GM23248 (cell line): ENCODE data around the gene KCNIP3. TPM values are rescaled to one million over a fixed set of nuclear protein-coding genes. Genes with fewer than 3 reads are reported as not detected.

Experiments
- DNase-seq: peaks from one replicate; pipeline ENCODE4 v3.0.0-alpha.2; 2015
- H2AFZ ChIP-seq: fragments of 200-600 bp; sonication (generic); 2 replicates; pipeline ENCODE4 v1.6.1; 2016; ENCODE audit warnings: antibody characterized with exemption
- H3F3A ChIP-seq: fragments of 200-600 bp; sonication (generic); 2 replicates; pipeline ENCODE4 v1.6.1; 2016; ENCODE audit warnings: mild to moderate bottlenecking, antibody characterized with exemption, mixed run types; ENCODE audit not compliant: insufficient read depth
- H3K27ac ChIP-seq: fragments of 200-600 bp; sonication (generic); 2 replicates; pipeline ENCODE4 v1.5.1; 2016; ENCODE audit warnings: mild to moderate bottlenecking
- H3K27me3 ChIP-seq: fragments of 200-600 bp; sonication (generic); replicated peaks from 2 replicates; pipeline ENCODE4 v1.6.1; 2016; ENCODE audit warnings: mild to moderate bottlenecking; ENCODE audit not compliant: insufficient read depth
- H3K36me3 ChIP-seq: fragments of 200-600 bp; sonication (generic); 2 replicates; pipeline ENCODE4 v1.6.1; 2016; ENCODE audit warnings: low read depth, mild to moderate bottlenecking
- H3K4me1 ChIP-seq: fragments of 200-600 bp; sonication (generic); 2 replicates; pipeline ENCODE4 v1.6.1; 2016; ENCODE audit warnings: mild to moderate bottlenecking; ENCODE audit not compliant: insufficient read depth
- H3K4me2 ChIP-seq: fragments of 200-600 bp; sonication (generic); one replicate; pipeline ENCODE4 v1.6.1; 2016; ENCODE audit warnings: mild to moderate bottlenecking; ENCODE audit not compliant: unreplicated experiment
- H3K4me3 ChIP-seq: fragments of 200-600 bp; sonication (generic); 2 replicates; pipeline ENCODE4 v1.5.1; 2016; ENCODE audit warnings: mild to moderate bottlenecking
- H3K79me2 ChIP-seq: fragments of 200-600 bp; sonication (generic); 2 replicates; pipeline ENCODE4 v1.6.1; 2016; ENCODE audit warnings: mild to moderate bottlenecking; ENCODE audit not compliant: insufficient read depth
- H3K9ac ChIP-seq: fragments of 200-600 bp; sonication (generic); 2 replicates; pipeline ENCODE4 v1.6.1; 2016; ENCODE audit warnings: mild to moderate bottlenecking
- H3K9me2 ChIP-seq: fragments of 200-600 bp; sonication (generic); 2 replicates; pipeline ENCODE4 v1.6.1; 2016; ENCODE audit warnings: mixed run types, mild to moderate bottlenecking, moderate library complexity; ENCODE audit not compliant: insufficient read depth
- H3K9me3 ChIP-seq: fragments of 200-600 bp; sonication (generic); one replicate; pipeline ENCODE4 v1.6.1; 2017; ENCODE audit warnings: low read depth
- H4K20me1 ChIP-seq: fragments of 200-600 bp; sonication (generic); 2 replicates; pipeline ENCODE4 v1.6.0; 2016; ENCODE audit not compliant: insufficient read depth
- EZH2 ChIP-seq: fragments of 200-600 bp; sonication (generic); IDR thresholded peaks from 2 replicates; pipeline ENCODE4 v1.6.1; 2018; ENCODE audit warnings: antibody characterized with exemption, mild to moderate bottlenecking; ENCODE audit not compliant: insufficient read depth, poor library complexity, severe bottlenecking
- EZH2phosphoT487 ChIP-seq: fragments of 200-600 bp; sonication (generic); IDR thresholded peaks from 2 replicates; pipeline ENCODE4 v1.6.1; 2018; ENCODE audit warnings: antibody characterized with exemption, moderate library complexity, mild to moderate bottlenecking, low read depth; ENCODE audit not compliant: insufficient read depth
- WGBS, 2 experiments: methylation state at CpG; one replicate each; pipeline ENCODE4 v1.1.6; 2015 to 2017; ENCODE audit warnings: low lambda C conversion rate in 2 of 2, low coverage in 1 of 2; ENCODE audit errors: missing lambda C conversion rate in 2 of 2; 5-methylcytosine and 5-hydroxymethylcytosine counted together
- in situ Hi-C: fragments of 300-500 bp; cut with MboI; formaldehyde crosslinking; loops from 2 replicates; pipeline ENCODE4 v1.15.0; 2020
- polyA plus RNA-seq: library from polyadenylated mRNA; unstranded; fragments of >200 nt; fragmentation: Nextera tagmentation; extraction: Ambion mirVana; gene quantifications from 2 replicates; pipeline ENCODE4 v1.2.1, GENCODE V29; 2016
- total RNA-seq: library from RNA; depleted of rRNA; stranded (reverse); fragments of >200 nt; shearing (Covaris generic); gene quantifications from 2 replicates; pipeline ENCODE4 v1.2.3, GENCODE V29; 2014

The KCNIP3 gene
- total and polyA plus RNA-seq, 2 experiments from 2014 or later = 3.7 to 10.7 TPM

DNA sequence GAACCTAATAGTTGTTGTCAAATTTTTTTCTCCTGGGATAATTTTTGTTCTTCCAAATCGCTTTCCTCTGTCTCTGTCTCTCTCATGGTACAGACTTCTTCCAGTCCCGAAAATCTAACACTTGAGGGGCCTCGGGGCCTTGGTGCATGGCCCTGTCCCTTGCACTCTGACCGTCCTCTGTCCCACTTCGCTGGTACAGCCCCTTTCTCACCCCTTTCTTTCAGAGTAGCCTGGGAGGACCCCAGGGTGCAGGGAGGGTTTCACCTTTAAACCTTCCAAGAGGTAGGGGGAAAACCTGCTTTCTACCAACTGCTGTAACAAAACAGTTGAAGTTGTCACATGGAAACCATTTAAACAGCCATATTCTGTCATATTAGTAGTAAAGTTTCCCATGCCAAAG, 83.1 kb downstream of the KCNIP3 start:
- H3K4me2 ChIP-seq = no peak overlapping the region
- no peaks in the 10 kb centered on the region for H3K27me3 ChIP-seq
- no peaks in the 10 kb centered on the region for H3K79me2 ChIP-seq
- H3K36me3 ChIP-seq = no peaks in the 10 kb centered on the region
- no peak overlapping the region for H3K9ac ChIP-seq
- H3K9me3 ChIP-seq = no peaks in the 10 kb centered on the region
- no peaks in the 10 kb centered on the region for H3K4me1 ChIP-seq
- in situ Hi-C loops = no loop called here
- TF ChIP-seq EZH2 = no peak
- TF ChIP-seq EZH2phosphoT487 = no peak
- no peaks in the 10 kb centered on the region for H3F3A ChIP-seq
- no peaks in the 10 kb centered on the region for H3K9me2 ChIP-seq
- no peak overlapping the region for H3K27ac ChIP-seq
- DNase-seq = no peak
- H2AFZ ChIP-seq = no peak overlapping the region
- no peaks in the 10 kb centered on the region for H4K20me1 ChIP-seq
- WGBS, 2 experiments = 82 to 84% methylated on average over 5 of the region's 5 CpGs
- H3K4me3 ChIP-seq = no peak overlapping the region

DNA sequence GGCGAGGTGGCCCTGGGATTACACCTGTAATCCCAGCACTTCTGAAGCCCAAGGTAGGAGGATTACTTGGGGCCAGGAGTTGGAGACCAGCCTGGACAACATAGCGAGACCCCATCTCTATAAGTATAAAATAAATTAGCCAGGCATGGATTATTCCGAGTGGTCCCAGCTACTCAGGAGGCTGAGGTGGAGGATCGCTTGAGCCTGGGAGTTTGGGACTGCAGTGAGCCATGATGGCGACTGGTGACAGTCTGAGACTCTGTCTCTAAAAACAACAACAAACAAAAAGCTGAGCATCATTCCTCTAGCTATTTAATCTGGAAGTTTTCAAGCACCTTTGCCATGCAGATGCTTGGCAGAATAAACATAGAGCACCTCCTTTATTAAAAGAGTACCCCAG, 83.6 kb downstream of the KCNIP3 start:
- in situ Hi-C loops = no loop called here
- Histone ChIP-seq H3K4me3 (no peak overlapping the region), H3K27ac (no peak overlapping the region), H3K9ac (no peak overlapping the region), H4K20me1 (no peaks in the 10 kb centered on the region), H3K27me3 (no peaks in the 10 kb centered on the region), H3K9me3 (no peaks in the 10 kb centered on the region), H3F3A (no peaks in the 10 kb centered on the region), H2AFZ (no peak overlapping the region), H3K9me2 (no peaks in the 10 kb centered on the region), H3K4me2 (no peak overlapping the region), H3K36me3 (no peaks in the 10 kb centered on the region), H3K79me2 (no peaks in the 10 kb centered on the region), H3K4me1 (no peaks in the 10 kb centered on the region)
- 86 to 92% methylated on average over 5 of the region's 5 CpGs for WGBS, 2 experiments
- TF ChIP-seq EZH2phosphoT487 (no peak), EZH2 (no peak)
- DNase-seq = no peak

DNA sequence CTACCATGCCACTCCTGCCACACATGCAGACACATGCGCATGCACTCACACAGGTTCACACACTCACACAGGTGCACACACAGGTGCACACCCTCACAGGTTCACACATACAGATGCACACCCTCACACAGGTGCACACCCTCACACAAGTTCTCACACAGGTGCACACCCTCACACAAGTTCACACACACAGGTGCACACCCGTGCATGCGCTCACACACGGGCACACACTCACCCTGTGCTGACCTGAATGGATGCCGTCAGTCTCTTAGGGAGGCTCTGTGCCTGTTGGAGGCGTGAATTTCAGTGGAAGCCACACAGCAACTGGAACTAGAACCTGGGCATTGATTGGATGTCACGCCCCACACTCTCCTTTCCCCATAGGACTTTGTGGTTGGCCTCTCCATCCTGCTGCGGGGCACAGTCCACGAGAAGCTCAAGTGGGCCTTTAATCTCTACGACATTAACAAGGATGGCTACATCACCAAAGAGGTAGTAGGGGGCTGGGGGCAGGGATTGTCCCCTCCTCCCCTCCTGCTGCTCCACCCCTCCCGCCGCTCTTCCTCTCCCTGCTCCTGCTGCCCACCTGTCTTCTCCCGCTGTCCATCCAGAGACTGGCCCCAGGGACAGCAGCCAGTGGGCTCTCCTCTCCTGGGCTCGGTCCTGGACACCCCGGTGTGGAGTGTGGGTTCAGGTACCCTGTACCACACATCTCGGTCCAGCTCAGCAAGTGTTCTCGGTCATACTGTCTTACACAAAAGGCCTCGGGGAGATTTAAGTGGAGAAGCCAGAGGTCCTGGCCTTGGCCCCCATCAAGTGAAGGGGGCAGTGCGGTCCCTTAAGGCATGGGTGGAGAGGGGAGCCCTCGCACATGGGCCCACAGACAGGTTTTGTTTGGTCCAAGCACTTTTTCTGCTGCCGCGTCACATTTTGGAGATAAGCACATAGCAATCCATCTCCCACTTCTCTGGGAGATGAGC, 84.4 kb downstream of the KCNIP3 start:
- Histone ChIP-seq H3K27ac (no peak overlapping the region), H3K4me1 (no peaks in the 10 kb centered on the region), H3K27me3 (no peaks in the 10 kb centered on the region), H3K9me3 (no peaks in the 10 kb centered on the region), H3K79me2 (no peaks in the 10 kb centered on the region), H4K20me1 (no peaks in the 10 kb centered on the region), H3K9ac (no peak overlapping the region), H3K9me2 (no peaks in the 10 kb centered on the region), H3F3A (no peaks in the 10 kb centered on the region), H3K36me3 (no peaks in the 10 kb centered on the region), H3K4me2 (no peak overlapping the region), H2AFZ (no peak overlapping the region), H3K4me3 (no peak overlapping the region)
- DNase-seq = no peak
- WGBS, 2 experiments = 93 to 94% methylated on average over 20 to 22 of the region's 22 CpGs
- TF ChIP-seq EZH2 = no peak
- no peak for TF ChIP-seq EZH2phosphoT487
- in situ Hi-C loops = no loop called here

DNA sequence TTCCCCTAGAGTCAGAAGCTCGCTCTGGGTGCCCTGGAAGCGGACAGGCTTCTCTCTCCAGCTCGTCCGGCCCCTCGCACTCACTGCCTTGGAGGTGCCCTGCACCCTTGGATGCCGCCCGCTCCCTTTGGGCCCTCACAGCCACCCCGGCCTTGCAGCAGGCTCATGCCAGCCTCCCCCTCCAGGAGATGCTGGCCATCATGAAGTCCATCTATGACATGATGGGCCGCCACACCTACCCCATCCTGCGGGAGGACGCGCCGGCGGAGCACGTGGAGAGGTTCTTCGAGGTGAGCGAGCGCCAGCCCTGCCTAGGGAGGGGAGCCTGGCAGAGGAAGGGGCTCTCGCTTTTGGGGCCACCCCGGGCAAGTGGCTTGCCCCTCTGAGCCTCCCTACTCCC, 85.0 kb downstream of the KCNIP3 start:
- 95 to 96% methylated on average over 19 to 20 of the region's 20 CpGs for WGBS, 2 experiments

More for the DNA sequence above, 85.0 kb downstream of the KCNIP3 start:
- Histone ChIP-seq H3K4me3 (no peak overlapping the region), H4K20me1 (no peaks in the 10 kb centered on the region), H3K79me2 (no peaks in the 10 kb centered on the region), H3K9me3 (no peaks in the 10 kb centered on the region), H3K9ac (no peak overlapping the region), H3K4me1 (no peaks in the 10 kb centered on the region), H3K9me2 (no peaks in the 10 kb centered on the region), H3K4me2 (no peak overlapping the region), H3K27ac (no peak overlapping the region), H3K27me3 (no peaks in the 10 kb centered on the region), H3F3A (no peaks in the 10 kb centered on the region), H3K36me3 (no peaks in the 10 kb centered on the region), H2AFZ (no peak overlapping the region)
- in situ Hi-C loops = no loop called here
- TF ChIP-seq EZH2phosphoT487 = no peak
- no peak for TF ChIP-seq EZH2
- DNase-seq = no peak
